K562 (cell line): ENCODE results near the gene USP6. TPM values are rescaled to one million over a fixed set of nuclear protein-coding genes. Genes with fewer than 3 reads are reported as not detected.
"Not testable (repeated sequence)": the region's sequence is repeated elsewhere in the genome, so short reads cannot be mapped to it uniquely, and the experiment has no call there.

ENCODE experiments used
- ATAC-seq: fragments of 200-7000 bp; cut with Tn5 transposase; 3 replicates; pipeline ENCODE4 v1.9.1; 2020; ENCODE audit warnings: moderate library complexity
- BruUV-seq: library from RNA; stranded (reverse); fragments of 400-500 nt; replicated peaks from 2 replicates; lab custom pipeline; 2021; lab: Mats Ljungman, UMichigan
- CTCF ChIA-PET: fragments of 300-600 bp; formaldehyde crosslinking; extraction: SDS; loops from one replicate; lab custom pipeline; 2021; ENCODE audit warnings: low intra/inter-chr PET ratio; lab: Yijun Ruan, JAX
- POLR2A ChIA-PET: fragments of 300-600, 350-650 bp; sonication (Branson Sonifier 250); formaldehyde crosslinking; extraction: SDS; loops from one replicate; lab custom pipeline; 2021; ENCODE audit warnings: antibody characterized with exemption, inconsistent platforms; lab: Yijun Ruan, JAX
- DNase-seq, 4 experiments: peaks; one replicate each; pipeline versions ENCODE4 v3.0.0 to v3.0.0-alpha.2; 2011 to 2018; ENCODE audit warnings: low spot score in 3 of 4, mixed read lengths in 3 of 4; ENCODE audit errors: extremely low read depth in 1 of 4
- FAIRE-seq: peaks from 2 replicates; lab custom pipeline; 2011; peaks lifted over from hg19 to GRCh38; lab: Jason Lieb, UNC
- H2AFZ ChIP-seq: 2 replicates; pipeline ENCODE4 v1.6.0; 2011; ENCODE audit warnings: low read depth, low read length, control low read depth, inconsistent platforms
- H3K27ac ChIP-seq: fragments of 200-600 bp; 3 replicates; pipeline ENCODE4 v1.8.0; 2011; ENCODE audit warnings: low read depth, mild to moderate bottlenecking, control low read depth, inconsistent platforms, low read length, moderate library complexity, mixed read lengths; ENCODE audit errors: extremely low read depth
- H3K27me3 ChIP-seq, 2 experiments: fragments of 300-600 bp in 1 of 2; 2 replicates in 1 of 2; 3 replicates in 1 of 2; pipeline versions ENCODE4 v1.6.0 to v1.8.0; 2011; ENCODE audit warnings: inconsistent platforms in 2 of 2, low read length in 2 of 2, mild to moderate bottlenecking in 1 of 2, mixed read lengths in 1 of 2, moderate library complexity in 1 of 2; ENCODE audit not compliant: control insufficient read depth in 2 of 2, insufficient read depth in 2 of 2
- H3K36me3 ChIP-seq: fragments of 300-600 bp; 3 replicates; pipeline ENCODE4 v1.8.0; 2011; ENCODE audit warnings: mild to moderate bottlenecking, low read length, inconsistent platforms; ENCODE audit not compliant: control insufficient read depth, insufficient read depth
- H3K4me1 ChIP-seq, 2 experiments: fragments of 200-600 bp in 1 of 2; replicated peaks in 1 of 2; 2 replicates in 1 of 2; 3 replicates in 1 of 2; pipeline versions ENCODE4 v1.5.1 to v1.8.0; 2011; ENCODE audit warnings: inconsistent platforms in 2 of 2, low read length in 2 of 2, mild to moderate bottlenecking in 1 of 2, mixed read lengths in 1 of 2, moderate library complexity in 1 of 2; ENCODE audit not compliant: control insufficient read depth in 2 of 2, insufficient read depth in 2 of 2
- H3K4me2 ChIP-seq: 2 replicates; pipeline ENCODE4 v1.6.1; 2011; ENCODE audit warnings: low read length, control low read depth, inconsistent platforms, mixed read lengths; ENCODE audit not compliant: insufficient read depth
- H3K4me3 ChIP-seq: fragments of 200-600 bp; sonication (generic), shearing (Covaris generic); 2 replicates; pipeline ENCODE4 v1.5.1; 2016; ENCODE audit warnings: control low read depth, inconsistent platforms
- H3K79me2 ChIP-seq: fragments of 200-600 bp; 3 replicates; pipeline ENCODE4 v1.8.0; 2011; ENCODE audit warnings: low read length, inconsistent platforms; ENCODE audit not compliant: control insufficient read depth, insufficient read depth
- H3K9ac ChIP-seq, 2 experiments: 2 replicates each; pipeline versions ENCODE4 v1.6.0 to v1.6.1; 2011; ENCODE audit warnings: low read depth in 2 of 2, low read length in 2 of 2, control low read depth in 1 of 2, inconsistent platforms in 1 of 2, mild to moderate bottlenecking in 1 of 2, mixed read lengths in 1 of 2; ENCODE audit not compliant: insufficient read depth in 1 of 2
- H3K9me1 ChIP-seq: one replicate; pipeline ENCODE4 v1.6.0; 2011; ENCODE audit warnings: inconsistent platforms, mild to moderate bottlenecking, low read length, moderate library complexity; ENCODE audit not compliant: control insufficient read depth, insufficient read depth
- H3K9me3 ChIP-seq: replicated peaks from 2 replicates; pipeline ENCODE4 v1.5.1; 2011; ENCODE audit warnings: low read depth, low read length, inconsistent platforms; ENCODE audit not compliant: control insufficient read depth, insufficient read depth
- H4K20me1 ChIP-seq: replicated peaks from 2 replicates; pipeline ENCODE4 v1.6.1; 2011; ENCODE audit warnings: low read length, inconsistent platforms, mixed read lengths; ENCODE audit not compliant: control insufficient read depth, insufficient read depth
- EHMT2 ChIP-seq: fragments of 450-650 bp; IDR thresholded peaks from 2 replicates; pipeline ENCODE4 v1.6.1; 2018; ENCODE audit warnings: antibody characterized with exemption
- JUNB ChIP-seq: fragments of 450-650 bp; formaldehyde crosslinking; conservative IDR thresholded peaks from 2 replicates; pipeline ENCODE4 v1.4.0; 2020; ENCODE audit warnings: mild to moderate bottlenecking
- MECOM ChIP-seq: fragments of 250-450 bp; sonication (Bioruptor Pico); IDR thresholded peaks from 2 replicates; pipeline ENCODE4 v1.8.0; 2022; ENCODE audit warnings: inconsistent platforms
- PHF21A ChIP-seq: fragments of 450-650 bp; IDR thresholded peaks from 2 replicates; pipeline ENCODE4 v1.6.1; 2017; ENCODE audit warnings: low read depth, borderline replicate concordance
- TEAD4 ChIP-seq, 2 experiments: sonication (generic) in 1 of 2; formaldehyde crosslinking in 1 of 2; IDR thresholded peaks; 2 replicates each; pipeline versions ENCODE4 v1.6.1 to v1.8.0; 2012 to 2022; ENCODE audit warnings: borderline replicate concordance in 1 of 2, inconsistent platforms in 1 of 2, low read length in 1 of 2, mild to moderate bottlenecking in 1 of 2, missing genetic modification reagents in 1 of 2
- ZBED1 ChIP-seq: IDR thresholded peaks from 2 replicates; pipeline ENCODE4 v1.6.1; 2014
- WGBS: fragments of 100-300 bp; shearing (Covaris generic); methylation state at CpG from one replicate; pipeline ENCODE4 v1.1.6; 2016; ENCODE audit warnings: low coverage, mixed read lengths; ENCODE audit not compliant: insufficient coverage; ENCODE audit errors: missing lambda C conversion rate; 5-methylcytosine and 5-hydroxymethylcytosine counted together
- in situ Hi-C: fragments of 300-500 bp; cut with MboI; formaldehyde crosslinking; loops from 4 replicates; pipeline ENCODE4 v1.15.0; 2018; ENCODE audit warnings: inconsistent platforms, mixed read lengths
- intact Hi-C: fragments of 100-400 bp; cut with micrococcal nuclease; formaldehyde crosslinking; loops from 2 replicates; pipeline ENCODE4 v1.14.2; 2022
- polyA plus RNA-seq, 8 experiments: library from polyadenylated mRNA; depleted of rRNA in 4 of 8; stranded (reverse) in 5 of 8; unstranded in 3 of 8; fragments of >200 nt; fragmentation: Nextera tagmentation in 2 of 8; fragmentation: Illumina TruSeq in 1 of 8; extraction: Ambion mirVana in 2 of 8; extraction: Trizol in 1 of 8; gene quantifications; 2 replicates each; pipeline versions ENCODE4 v1.2.1 to v1.2.3, GENCODE V29; 2011 to 2014; ENCODE audit warnings: inconsistent platforms in 1 of 8, missing spikeins in 1 of 8
- total RNA-seq, 7 experiments: library from RNA; depleted of rRNA in 6 of 7; stranded (reverse); fragments of >200 nt in 6 of 7; fragmentation: Illumina TruSeq in 2 of 7; extraction: Trizol in 2 of 7; gene quantifications; 2 replicates each; pipeline versions ENCODE4 v1.2.1 to v1.2.3, GENCODE V29; 2011 to 2021; ENCODE audit warnings: low replicate concordance in 1 of 7
- TF ChIP-seq, protein P1 (sequence below): fragments of 250-450 bp; sonication (Bioruptor Pico); IDR thresholded peaks from 2 replicates; pipeline ENCODE4 v1.8.0; 2021; ENCODE audit warnings: moderate library complexity, mild to moderate bottlenecking, inconsistent platforms
- TF ChIP-seq, protein P2 (sequence below): sonication (generic); formaldehyde crosslinking; IDR thresholded peaks from 2 replicates; pipeline ENCODE4 v1.5.0; 2020; ENCODE audit warnings: missing genetic modification reagents

Gene USP6
- total and polyA plus RNA-seq, 9 of the 15 experiments (the other 6 are each of a cell fraction or from before 2014, with no cell fraction given), result 0.01 to 0.09 (median 0.04) TPM; not detected in 4

DNA sequence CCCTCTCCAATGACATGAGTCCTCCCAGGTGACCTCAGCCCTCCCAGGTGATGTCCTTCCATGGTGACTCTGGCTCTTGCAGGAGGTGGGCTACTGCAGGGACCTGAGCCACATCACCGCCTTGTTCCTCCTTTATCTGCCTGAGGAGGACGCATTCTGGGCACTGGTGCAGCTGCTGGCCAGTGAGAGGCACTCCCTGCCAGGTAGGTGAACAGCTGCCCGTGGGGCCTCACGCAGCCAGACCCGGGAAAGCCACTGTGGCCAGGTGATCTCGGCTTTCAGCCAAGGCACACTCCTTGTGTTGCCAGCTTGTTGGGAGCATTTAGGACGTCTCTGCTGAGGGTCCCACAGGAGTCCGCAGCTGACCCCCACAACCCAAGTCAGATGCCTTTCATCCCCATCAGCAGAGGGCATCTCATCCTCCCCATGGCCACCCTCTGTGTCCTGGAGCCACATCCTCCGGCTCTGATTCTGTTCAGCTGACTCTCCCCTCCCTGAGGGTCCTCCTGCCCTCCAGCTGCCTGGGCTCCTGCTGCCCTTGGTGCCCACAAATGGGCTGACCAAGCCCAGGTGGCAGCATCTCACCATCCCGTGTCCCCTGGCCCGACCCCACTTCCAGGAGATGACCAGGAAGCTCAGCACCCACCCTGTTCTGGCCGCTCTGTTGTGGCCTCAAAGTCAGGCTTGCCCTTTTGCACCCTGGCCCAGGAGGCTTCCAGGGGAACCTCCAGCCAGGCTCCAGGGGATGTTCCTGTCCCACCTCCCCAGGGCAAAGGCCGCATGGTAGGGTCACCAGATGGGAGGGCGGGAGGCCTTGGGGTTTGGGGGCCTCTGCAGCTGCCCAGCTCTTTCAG lies 20.1 kb downstream of the USP6 start (continued):
- TF ChIP-seq TEAD4 (IDR thresholded peaks at IDR 0.05; ENCODE audit: low read length) (no peak), TEAD4 (CRISPR knock-in tag; IDR thresholded peaks at IDR 0.05; ENCODE audit: borderline replicate concordance) (no peak), PHF21A (no peak), ZBED1 (no peak), EHMT2 (no peak), MECOM (CRISPR knock-in tag) (no peak), JUNB (CRISPR knock-in tag) (no peak)
- TF ChIP-seq, protein P1, sequence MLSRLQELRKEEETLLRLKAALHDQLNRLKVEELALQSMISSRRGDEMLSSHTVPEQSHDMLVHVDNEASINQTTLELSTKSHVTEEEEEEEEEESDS, result no peak
- TF ChIP-seq, protein P2, sequence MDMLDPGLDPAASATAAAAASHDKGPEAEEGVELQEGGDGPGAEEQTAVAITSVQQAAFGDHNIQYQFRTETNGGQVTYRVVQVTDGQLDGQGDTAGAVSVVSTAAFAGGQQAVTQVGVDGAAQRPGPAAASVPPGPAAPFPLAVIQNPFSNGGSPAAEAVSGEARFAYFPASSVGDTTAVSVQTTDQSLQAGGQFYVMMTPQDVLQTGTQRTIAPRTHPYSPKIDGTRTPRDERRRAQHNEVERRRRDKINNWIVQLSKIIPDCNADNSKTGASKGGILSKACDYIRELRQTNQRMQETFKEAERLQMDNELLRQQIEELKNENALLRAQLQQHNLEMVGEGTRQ (CRISPR knock-in tag), result no peak

DNA sequence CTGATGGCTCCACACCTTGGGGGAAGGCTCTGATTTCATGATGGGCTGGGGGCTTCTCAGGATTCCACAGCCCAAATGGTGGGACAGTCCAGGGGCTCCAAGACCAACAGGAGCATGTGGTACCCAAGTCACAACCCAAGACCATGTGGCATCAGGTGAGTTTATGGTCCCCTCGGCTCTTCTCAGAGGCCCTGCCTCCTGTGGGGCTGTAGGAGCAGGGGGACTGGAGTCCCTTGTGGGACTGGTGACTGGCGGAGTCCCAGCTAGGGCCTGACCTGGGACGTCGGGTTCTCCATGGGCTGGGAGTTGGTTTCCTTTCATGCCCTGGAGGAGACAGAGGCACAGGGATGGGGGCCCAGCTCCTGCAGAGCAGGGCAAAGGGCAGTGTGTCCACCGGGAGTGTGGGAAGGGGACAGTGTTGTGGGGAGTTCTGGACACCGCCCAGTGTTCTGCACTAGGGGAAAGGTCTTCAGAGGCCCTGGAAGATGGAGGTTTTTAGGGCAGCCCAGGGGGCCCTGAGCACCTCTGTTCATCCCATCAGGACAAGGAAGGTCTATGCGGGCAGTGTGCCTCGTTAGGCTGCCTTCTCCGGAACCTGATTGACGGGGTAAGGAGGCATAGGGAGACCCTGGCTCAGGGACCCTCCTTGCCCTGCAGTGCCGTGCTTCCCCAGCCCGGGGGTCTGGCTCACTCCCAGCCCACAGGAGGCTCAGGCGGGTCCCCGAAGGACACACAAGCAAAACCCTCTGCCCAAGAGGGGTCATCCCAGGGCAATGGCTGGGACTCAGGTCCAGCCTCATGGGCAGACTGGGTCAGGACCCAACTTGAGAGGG lies 21.0 kb downstream of the USP6 start:
- not testable (repeated sequence) for H2AFZ ChIP-seq, FAIRE-seq
- WGBS, result 0% methylated on average over 8 of the region's 14 CpGs

DNA sequence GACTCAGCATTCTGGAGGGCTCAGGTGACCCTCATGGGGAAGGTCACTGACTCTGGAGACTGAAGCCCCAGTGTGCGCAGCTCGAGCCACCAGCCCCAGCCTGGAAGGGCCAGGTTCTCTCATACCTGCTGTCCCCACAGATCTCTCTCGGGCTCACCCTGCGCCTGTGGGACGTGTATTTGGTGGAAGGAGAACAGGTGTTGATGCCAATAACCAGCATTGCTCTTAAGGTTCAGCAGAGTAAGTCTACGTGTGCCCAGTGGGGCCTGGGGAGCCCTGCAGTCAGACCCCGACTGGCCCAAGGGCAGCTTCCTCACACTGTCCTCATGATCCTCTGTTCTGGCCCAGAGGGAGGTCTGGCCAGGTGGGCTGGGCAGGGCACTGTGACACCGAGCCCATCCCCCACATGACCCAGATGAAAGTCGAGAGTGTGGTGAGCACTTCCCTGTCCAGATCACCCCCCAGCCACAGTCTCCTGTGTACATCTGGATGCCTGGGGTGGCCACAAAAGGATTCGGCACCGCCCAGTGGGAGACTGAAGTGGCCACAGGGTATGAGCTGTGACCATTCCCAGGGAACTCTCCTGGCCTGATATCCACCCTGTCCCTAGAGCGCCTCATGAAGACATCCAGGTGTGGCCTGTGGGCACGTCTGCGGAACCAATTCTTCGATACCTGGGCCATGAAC lies 21.8 kb downstream of the USP6 start:
- H3K36me3 ChIP-seq, H3K9ac ChIP-seq, H3K79me2 ChIP-seq, H4K20me1 ChIP-seq, H3K9me1 ChIP-seq, H3K4me3 ChIP-seq, DNase-seq, intact Hi-C loops, POLR2A ChIA-PET, H3K4me1 ChIP-seq, in situ Hi-C loops, H3K27ac ChIP-seq, ATAC-seq, FAIRE-seq, H3K9me3 ChIP-seq, BruUV-seq, H2AFZ ChIP-seq, CTCF ChIA-PET, H3K4me2 ChIP-seq: not testable (repeated sequence)
- WGBS, result 14% methylated on average over 14 of the region's 15 CpGs
- H3K27me3 ChIP-seq, result peaks cover 0 to 38% of the 10 kb centered on the region in 2 experiments; a peak in 2 of 5 replicates

More for the DNA sequence above, 21.0 kb downstream of the USP6 start:
- ATAC-seq, H3K36me3 ChIP-seq, H3K4me2 ChIP-seq, H4K20me1 ChIP-seq, in situ Hi-C loops, H3K27ac ChIP-seq, H3K9me3 ChIP-seq, CTCF ChIA-PET, H3K4me3 ChIP-seq, H3K4me1 ChIP-seq, DNase-seq, BruUV-seq, POLR2A ChIA-PET, H3K9ac ChIP-seq, H3K79me2 ChIP-seq, intact Hi-C loops, H3K9me1 ChIP-seq: not testable (repeated sequence)
- peaks cover 0 to 40% of the 10 kb centered on the region in 2 experiments; a peak in 2 of 5 replicates for H3K27me3 ChIP-seq
